B cell (primary cell): ENCODE results near the gene TMEM138.

Source experiments
- EZH2 ChIP-seq: IDR thresholded peaks from 2 replicates; pipeline ENCODE4 v1.6.1; 2012; ENCODE audit warnings: borderline replicate concordance, low read depth, mild to moderate bottlenecking, moderate library complexity, low read length; ENCODE audit not compliant: insufficient read depth, poor library complexity, severe bottlenecking
- TF ChIP-seq, protein P1 (sequence below): fragments of 200-600 bp; IDR thresholded peaks from one replicate; pipeline ENCODE4 v1.8.0; 2022; ENCODE audit warnings: antibody characterized with exemption, mild to moderate bottlenecking

DNA sequence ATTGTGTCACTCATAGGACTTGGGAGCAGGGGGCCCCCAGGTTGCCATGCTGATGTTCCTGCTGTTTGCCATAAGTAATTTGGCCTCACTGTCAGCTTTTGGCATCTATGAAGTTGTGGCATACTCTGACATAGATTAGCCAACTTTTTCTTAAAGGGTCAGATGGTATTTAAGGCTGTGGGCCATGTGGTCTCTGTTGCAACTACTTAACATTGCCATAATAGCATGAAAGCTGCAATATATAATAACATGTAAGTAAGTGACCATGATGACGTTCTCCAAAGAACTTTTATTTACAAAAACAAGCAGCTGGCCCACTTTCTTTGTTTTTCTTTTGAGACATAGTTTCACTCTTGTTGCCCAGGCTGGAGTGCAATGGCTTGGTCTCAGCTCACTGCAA lies 28.0 kb downstream of the TMEM138 start:
- TF ChIP-seq, protein P1, sequence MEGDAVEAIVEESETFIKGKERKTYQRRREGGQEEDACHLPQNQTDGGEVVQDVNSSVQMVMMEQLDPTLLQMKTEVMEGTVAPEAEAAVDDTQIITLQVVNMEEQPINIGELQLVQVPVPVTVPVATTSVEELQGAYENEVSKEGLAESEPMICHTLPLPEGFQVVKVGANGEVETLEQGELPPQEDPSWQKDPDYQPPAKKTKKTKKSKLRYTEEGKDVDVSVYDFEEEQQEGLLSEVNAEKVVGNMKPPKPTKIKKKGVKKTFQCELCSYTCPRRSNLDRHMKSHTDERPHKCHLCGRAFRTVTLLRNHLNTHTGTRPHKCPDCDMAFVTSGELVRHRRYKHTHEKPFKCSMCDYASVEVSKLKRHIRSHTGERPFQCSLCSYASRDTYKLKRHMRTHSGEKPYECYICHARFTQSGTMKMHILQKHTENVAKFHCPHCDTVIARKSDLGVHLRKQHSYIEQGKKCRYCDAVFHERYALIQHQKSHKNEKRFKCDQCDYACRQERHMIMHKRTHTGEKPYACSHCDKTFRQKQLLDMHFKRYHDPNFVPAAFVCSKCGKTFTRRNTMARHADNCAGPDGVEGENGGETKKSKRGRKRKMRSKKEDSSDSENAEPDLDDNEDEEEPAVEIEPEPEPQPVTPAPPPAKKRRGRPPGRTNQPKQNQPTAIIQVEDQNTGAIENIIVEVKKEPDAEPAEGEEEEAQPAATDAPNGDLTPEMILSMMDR, result no peak
- no peak for TF ChIP-seq EZH2
